GM10266 (cell line): ENCODE measurements around the gene ALG5.

Experiments used
- DNase-seq: peaks from one replicate; pipeline ENCODE4 v3.0.0; 2012; ENCODE audit errors: extremely low spot score
- CTCF ChIP-seq: IDR thresholded peaks from 2 replicates; pipeline ENCODE4 v1.5.1; 2012; ENCODE audit warnings: mild to moderate bottlenecking, low read depth; ENCODE audit not compliant: control insufficient read depth, insufficient read depth; ENCODE audit errors: missing control alignments

The ALG5 gene

GRCh38 chr13:36915896-36916640, 83.1 kb downstream of the ALG5 start:
- no peak for TF ChIP-seq CTCF
- no peak for DNase-seq

- DNase-seq = no peak
- TF ChIP-seq CTCF = no peak
Measured at GRCh38 chr13:36915106-36915505, 84.0 kb downstream of the ALG5 start.

- no peak for DNase-seq
- TF ChIP-seq CTCF = no peak
Measured at GRCh38 chr13:36914648-36915047, 84.5 kb downstream of the ALG5 start.

- DNase-seq = no peak
- no peak for TF ChIP-seq CTCF
Measured at GRCh38 chr13:36913463-36913862, 85.7 kb downstream of the ALG5 start.

GRCh38 chr13:36912973-36913372, 86.2 kb downstream of the ALG5 start:
- DNase-seq = no peak
- no peak for TF ChIP-seq CTCF

- no peak for TF ChIP-seq CTCF
- no peak for DNase-seq
Measured at GRCh38 chr13:36912369-36912768, 86.8 kb downstream of the ALG5 start.

- no peak for DNase-seq
- no peak for TF ChIP-seq CTCF
Measured at GRCh38 chr13:36910545-36910944, 88.6 kb downstream of the ALG5 start.
